Pancreas (tissue), 10 donors: ENCODE measurements around the gene SLC7A6. TPM values are rescaled to one million over a fixed set of nuclear protein-coding genes. Genes with fewer than 3 reads are reported as not detected.

ENCODE experiments used
- ATAC-seq, 4 donors: fragments of 200-7000 bp; cut with Tn5 transposase; one replicate each; pipeline versions ENCODE4 v1.8.0 to v1.9.1; 2020; ENCODE audit warnings: mild to moderate bottlenecking in 4 of 4, moderate library complexity in 4 of 4
- DNase-seq, 6 donors: peaks; one replicate each; pipeline ENCODE4 v3.0.0-alpha.2; 2020
- FAIRE-seq: peaks from 2 replicates; lab custom pipeline; 2012; peaks lifted over from hg19 to GRCh38; lab: Jason Lieb, UNC
- H3K27ac ChIP-seq, 4 donors: fragments of 200-600 bp; sonication (generic); 1 replicate in 3 of 4; 2 replicates in 1 of 4; pipeline versions ENCODE4 v1.5.0 to v1.8.0; 2020
- H3K27me3 ChIP-seq, 4 donors: fragments of 200-600 bp; one replicate each; pipeline ENCODE4 v1.8.0; 2021
- H3K36me3 ChIP-seq, 3 donors: fragments of 200-600 bp; sonication (generic) in 1 of 3; one replicate each; pipeline versions ENCODE4 v1.5.0 to v1.8.0; 2020 to 2021
- H3K4me1 ChIP-seq, 3 donors: fragments of 200-600 bp; one replicate each; pipeline ENCODE4 v1.8.0; 2021
- H3K4me3 ChIP-seq, 4 donors: fragments of 200-600 bp; sonication (generic) in 2 of 4; one replicate each; pipeline versions ENCODE4 v1.5.0 to v1.8.0; 2020 to 2021
- H3K9me3 ChIP-seq, 4 donors: fragments of 200-600 bp; one replicate each; pipeline ENCODE4 v1.8.0; 2021
- WGBS, 2 donors: extraction: QIAGEN DNeasy Blood & Tissue Kit; methylation state at CpG; one replicate each; pipeline ENCODE4 v1.1.7; 2013; 5-methylcytosine and 5-hydroxymethylcytosine counted together
- intact Hi-C, 3 donors: fragments of 100-400 bp; cut with DNase I; formaldehyde crosslinking; loops; one replicate each; pipeline versions ENCODE4 v1.11.1 to v1.14.2; 2022
- polyA plus RNA-seq, 2 donors: library from polyadenylated mRNA; stranded (reverse); fragments of 200-250 nt; gene quantifications; one replicate each; pipeline ENCODE4 v1.2.3, GENCODE V29; 2013
- total RNA-seq, 6 donors: library from RNA; stranded (reverse); fragmentation: NEBNext Ultra II Directional in 4 of 6; extraction: Animal tissue kit (Norgen Biotek cat#: 25700) in 4 of 6; gene quantifications; one replicate each; pipeline versions ENCODE4 v1.2.1 to v1.2.4, GENCODE V29; 2021 to 2023
- TF ChIP-seq, protein P1 (sequence below), 4 donors: fragments of 200-600 bp; sonication (generic) in 3 of 4; IDR thresholded peaks; one replicate each; pipeline versions ENCODE4 v1.5.0 to v1.8.0; 2021; ENCODE audit warnings: antibody characterized with exemption in 4 of 4
- donor health status: healthy with polysubstance abuse.
- donor health status: DM: no; HTN: no; CAD: no; lungs with moderate emphysema.
- donor health status: DM: no; HTN: no; CAD: no.
- donor health status: control.
- donor health status: control.
- donor health status: Bipolar disorder and iron deficiency.
- donor health status: DM: yes; HTN: yes; CAD: no.
- donor health status: DM: no; HTN: no; CAD: no.
- donor health status: DM: no; HTN: no; CAD: no.
- donor health status: DM: yes; HTN: yes; CAD: no.

The SLC7A6 gene
- total and polyA plus RNA-seq, 8 donors: 3.1 to 8.7 (median 5.4) TPM

DNA sequence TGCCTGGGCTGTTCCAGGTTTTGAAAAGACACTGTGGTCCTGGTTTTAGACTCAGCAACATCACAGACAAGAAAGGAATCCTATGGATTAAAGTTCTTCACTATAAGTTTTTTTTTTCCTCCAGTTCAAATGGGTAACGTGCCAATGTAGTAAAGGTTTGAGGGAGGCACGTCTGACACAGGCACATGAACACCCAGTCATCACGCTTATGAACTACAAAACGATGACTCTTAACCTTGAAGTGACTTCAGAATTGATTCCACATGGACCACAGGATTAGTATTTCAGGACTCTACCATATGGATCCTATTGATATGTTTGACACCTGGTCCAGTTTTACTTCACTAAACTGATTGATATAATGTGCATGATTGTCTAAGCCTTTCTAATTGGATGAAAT, 48.8 kb downstream of the SLC7A6 start:
- Histone ChIP-seq H3K36me3 (peaks cover 0 to 4% (median 0%) of the 10 kb centered on the region in 3 donors), H3K4me1 (peaks cover 0 to 15% (median 12%) of the 10 kb centered on the region in 3 donors), H3K4me3 (no peak overlapping the region), H3K27me3 (no peaks in the 10 kb centered on the region), H3K27ac (no peak overlapping the region), H3K9me3 (no peaks in the 10 kb centered on the region)
- FAIRE-seq: no peak
- WGBS, 2 donors: 81 to 83% methylated on average over 4 of the region's 4 CpGs
- no peak for ATAC-seq
- TF ChIP-seq, protein P1, sequence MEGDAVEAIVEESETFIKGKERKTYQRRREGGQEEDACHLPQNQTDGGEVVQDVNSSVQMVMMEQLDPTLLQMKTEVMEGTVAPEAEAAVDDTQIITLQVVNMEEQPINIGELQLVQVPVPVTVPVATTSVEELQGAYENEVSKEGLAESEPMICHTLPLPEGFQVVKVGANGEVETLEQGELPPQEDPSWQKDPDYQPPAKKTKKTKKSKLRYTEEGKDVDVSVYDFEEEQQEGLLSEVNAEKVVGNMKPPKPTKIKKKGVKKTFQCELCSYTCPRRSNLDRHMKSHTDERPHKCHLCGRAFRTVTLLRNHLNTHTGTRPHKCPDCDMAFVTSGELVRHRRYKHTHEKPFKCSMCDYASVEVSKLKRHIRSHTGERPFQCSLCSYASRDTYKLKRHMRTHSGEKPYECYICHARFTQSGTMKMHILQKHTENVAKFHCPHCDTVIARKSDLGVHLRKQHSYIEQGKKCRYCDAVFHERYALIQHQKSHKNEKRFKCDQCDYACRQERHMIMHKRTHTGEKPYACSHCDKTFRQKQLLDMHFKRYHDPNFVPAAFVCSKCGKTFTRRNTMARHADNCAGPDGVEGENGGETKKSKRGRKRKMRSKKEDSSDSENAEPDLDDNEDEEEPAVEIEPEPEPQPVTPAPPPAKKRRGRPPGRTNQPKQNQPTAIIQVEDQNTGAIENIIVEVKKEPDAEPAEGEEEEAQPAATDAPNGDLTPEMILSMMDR (IDR thresholded peaks at IDR 0.05): no peak
- DNase-seq: no peak
- intact Hi-C loops: no loop called here

DNA sequence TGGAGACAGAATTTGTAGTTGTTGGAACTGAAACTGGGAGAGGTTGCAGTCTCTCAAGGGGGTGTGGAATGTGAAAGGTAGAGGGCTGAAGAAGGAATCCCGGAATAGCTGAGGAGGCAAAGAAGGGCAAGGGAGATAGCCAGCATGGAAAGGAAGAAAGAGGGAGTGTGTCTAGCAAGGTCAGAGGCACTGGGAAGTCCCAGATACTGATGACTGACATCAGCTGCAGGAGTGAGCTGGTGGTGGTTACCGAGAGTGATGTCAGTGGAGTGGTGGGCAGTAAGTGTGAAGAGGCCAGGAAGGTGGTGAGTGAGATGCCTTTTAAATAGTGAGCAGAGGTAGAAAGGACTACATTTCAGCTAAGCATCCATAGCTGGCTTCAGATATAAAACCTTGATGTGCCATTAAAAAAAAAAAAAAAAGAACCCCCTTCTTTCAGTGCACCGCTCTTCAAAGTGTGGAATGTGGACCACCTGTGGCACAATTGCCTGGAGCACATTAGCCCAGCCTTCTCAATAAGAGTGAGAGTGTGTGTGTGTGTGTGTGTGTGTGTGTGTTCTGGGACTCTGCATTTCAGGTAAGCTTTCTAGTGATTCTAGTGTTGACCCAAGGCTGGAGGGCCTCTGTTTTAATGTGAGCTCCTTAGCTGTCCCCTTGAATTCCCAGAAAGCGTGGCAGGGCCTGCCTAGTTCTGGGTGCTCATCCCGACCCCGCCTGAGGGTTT, 55.0 kb downstream of the SLC7A6 start:
- intact Hi-C loops: no loop called here
- ATAC-seq (no peak), DNase-seq (no peak), FAIRE-seq (no peak)
- Histone ChIP-seq H3K4me1 (no peaks in the 10 kb centered on the region), H3K27ac (no peak overlapping the region), H3K36me3 (peaks cover 0 to 10% (median under 1%) of the 10 kb centered on the region in 3 donors), H3K27me3 (no peaks in the 10 kb centered on the region), H3K4me3 (no peak overlapping the region), H3K9me3 (no peaks in the 10 kb centered on the region)
- TF ChIP-seq, protein P1 (IDR thresholded peaks at IDR 0.05): no peak
- WGBS, 2 donors: 96 to 97% methylated on average over 6 of the region's 6 CpGs

DNA sequence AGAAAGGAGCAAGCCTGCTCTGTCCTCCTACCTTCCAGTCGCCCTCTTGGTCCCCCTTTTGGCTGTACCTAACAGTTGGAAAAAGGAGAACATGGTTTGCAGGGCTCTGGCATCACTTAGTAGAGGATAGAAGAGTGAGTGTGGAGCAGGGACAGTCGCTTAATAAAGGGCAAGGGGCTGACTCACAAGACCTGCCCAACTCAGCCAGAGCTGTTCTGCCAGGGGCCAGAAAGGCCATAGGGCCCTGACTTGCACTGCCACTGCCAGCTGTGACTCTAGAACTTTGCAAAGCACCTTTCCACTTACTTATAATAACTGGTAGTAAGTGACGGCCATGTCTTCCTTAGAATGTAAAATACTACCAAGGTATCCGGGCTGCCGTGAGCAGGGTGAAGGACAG, 60.0 kb downstream of the SLC7A6 start:
- Histone ChIP-seq H3K36me3 (peaks cover 0 to 9% (median 6%) of the 10 kb centered on the region in 3 donors), H3K4me3 (no peak overlapping the region), H3K27me3 (no peaks in the 10 kb centered on the region), H3K9me3 (no peaks in the 10 kb centered on the region), H3K4me1 (no peaks in the 10 kb centered on the region), H3K27ac (no peak overlapping the region)
- FAIRE-seq: no peak
- intact Hi-C loops: no loop called here
- TF ChIP-seq, protein P1 (IDR thresholded peaks at IDR 0.05): no peak
- ATAC-seq: no peak
- no peak for DNase-seq
- WGBS, 2 donors: 92 to 94% methylated on average over 5 of the region's 5 CpGs

DNA sequence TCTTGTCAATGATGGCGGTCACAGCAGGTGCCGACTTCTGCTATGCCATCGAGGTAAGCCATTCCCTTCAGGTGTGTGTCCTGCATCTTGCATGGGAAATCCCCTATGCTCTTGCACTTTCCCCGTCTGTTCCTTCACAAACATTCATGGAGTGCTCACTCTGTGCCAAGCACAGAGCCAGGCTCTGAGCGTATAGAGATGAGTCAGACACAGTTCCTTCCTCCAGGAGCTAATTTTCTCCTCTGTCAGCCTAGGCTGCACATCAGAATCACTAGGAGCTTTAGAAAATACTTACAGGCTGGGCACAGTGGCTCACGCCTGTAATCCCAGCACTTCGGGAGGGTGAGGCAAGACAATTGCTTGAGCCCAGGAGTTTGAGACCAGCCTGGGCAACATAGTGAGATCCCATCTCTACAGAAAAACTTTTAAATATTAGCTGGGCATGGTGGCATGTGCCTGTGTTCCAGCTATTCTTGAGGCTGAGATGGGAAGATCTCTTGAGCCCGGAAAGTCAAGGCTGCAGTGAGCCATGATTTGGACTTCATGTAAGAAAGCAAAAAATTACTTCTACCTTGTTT, 60.5 kb downstream of the SLC7A6 start:
- intact Hi-C loops: loop anchor here in 2 of 3 donors (5.0 kb wide), 2 partner anchors 63 to 68 kb away; partner anchors contain the start of gene SLC7A6 (in 1 of the 2)
- TF ChIP-seq, protein P1 (IDR thresholded peaks at IDR 0.05): no peak
- no peak for ATAC-seq
- no peak overlapping the region for H3K4me3 ChIP-seq
- DNase-seq: no peak
- no peaks in the 10 kb centered on the region for H3K4me1 ChIP-seq
- peaks cover 0 to 9% (median 6%) of the 10 kb centered on the region in 3 donors for H3K36me3 ChIP-seq
- H3K27me3 ChIP-seq: no peaks in the 10 kb centered on the region
- no peak for FAIRE-seq
- H3K9me3 ChIP-seq: no peaks in the 10 kb centered on the region
- 91 to 93% methylated on average over 8 of the region's 8 CpGs for WGBS, 2 donors
- H3K27ac ChIP-seq: no peak overlapping the region
